VCaP (cell line): ENCODE data around the gene MUS81.

Source experiments
- H3K27ac ChIP-seq: fragments of 450-650 bp; 2 replicates; pipeline ENCODE4 v1.5.1; 2017
- TF ChIP-seq, protein P1 (sequence below): fragments of 450-650 bp; conservative IDR thresholded peaks from 2 replicates; pipeline ENCODE4 v1.5.1; 2017; ENCODE audit warnings: mild to moderate bottlenecking, moderate library complexity

Gene MUS81

DNA sequence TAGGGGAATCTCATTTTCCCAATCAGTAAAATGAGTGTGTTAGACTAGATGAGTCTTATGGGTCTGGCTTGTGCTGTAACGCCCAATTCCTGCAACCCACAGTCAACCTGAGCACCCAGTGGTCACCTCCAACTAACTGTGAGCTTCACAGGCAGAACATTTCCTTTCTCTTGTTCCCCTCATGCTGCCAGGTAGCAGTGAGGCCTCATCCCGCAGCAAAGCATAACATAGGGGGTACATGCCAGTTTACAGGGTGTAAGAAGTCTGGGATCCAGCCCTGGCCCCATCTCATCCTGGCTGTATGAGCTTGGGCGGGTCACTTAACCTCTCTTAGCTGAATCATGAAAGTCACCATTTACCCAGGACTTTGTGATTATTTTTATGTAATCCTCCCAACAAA is 8.7 kb downstream of the MUS81 start:
- TF ChIP-seq, protein P1, sequence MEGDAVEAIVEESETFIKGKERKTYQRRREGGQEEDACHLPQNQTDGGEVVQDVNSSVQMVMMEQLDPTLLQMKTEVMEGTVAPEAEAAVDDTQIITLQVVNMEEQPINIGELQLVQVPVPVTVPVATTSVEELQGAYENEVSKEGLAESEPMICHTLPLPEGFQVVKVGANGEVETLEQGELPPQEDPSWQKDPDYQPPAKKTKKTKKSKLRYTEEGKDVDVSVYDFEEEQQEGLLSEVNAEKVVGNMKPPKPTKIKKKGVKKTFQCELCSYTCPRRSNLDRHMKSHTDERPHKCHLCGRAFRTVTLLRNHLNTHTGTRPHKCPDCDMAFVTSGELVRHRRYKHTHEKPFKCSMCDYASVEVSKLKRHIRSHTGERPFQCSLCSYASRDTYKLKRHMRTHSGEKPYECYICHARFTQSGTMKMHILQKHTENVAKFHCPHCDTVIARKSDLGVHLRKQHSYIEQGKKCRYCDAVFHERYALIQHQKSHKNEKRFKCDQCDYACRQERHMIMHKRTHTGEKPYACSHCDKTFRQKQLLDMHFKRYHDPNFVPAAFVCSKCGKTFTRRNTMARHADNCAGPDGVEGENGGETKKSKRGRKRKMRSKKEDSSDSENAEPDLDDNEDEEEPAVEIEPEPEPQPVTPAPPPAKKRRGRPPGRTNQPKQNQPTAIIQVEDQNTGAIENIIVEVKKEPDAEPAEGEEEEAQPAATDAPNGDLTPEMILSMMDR, result no peak
- no peak overlapping the region for H3K27ac ChIP-seq

GRCh38 chr11:65869643-65870306 is 9.5 kb downstream of the MUS81 start:
- TF ChIP-seq, protein P1, result no peak
- no peak overlapping the region; the same call in 1 of the 2 replicates for H3K27ac ChIP-seq

DNA sequence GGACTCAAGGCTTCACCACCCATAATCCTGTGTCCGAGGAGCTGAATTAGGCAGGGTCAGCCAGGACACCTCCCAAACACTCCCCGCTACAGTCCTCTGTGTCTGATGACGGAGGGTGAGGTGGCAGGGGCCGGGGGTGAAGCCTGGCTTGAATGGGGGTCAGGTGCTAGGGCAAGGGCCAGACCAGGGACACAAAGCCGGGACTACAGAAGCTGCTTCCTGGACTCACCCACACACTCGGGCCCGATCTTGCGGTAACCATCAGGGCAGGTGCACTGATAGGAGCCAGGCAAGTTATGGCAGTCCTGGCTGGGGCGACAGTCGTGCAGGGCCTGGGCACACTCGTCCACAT is 10.1 kb downstream of the MUS81 start:
- peak overlapping the region; percentile 4; the same call in 1 of the 2 replicates for H3K27ac ChIP-seq
- TF ChIP-seq, protein P1, result no peak

DNA sequence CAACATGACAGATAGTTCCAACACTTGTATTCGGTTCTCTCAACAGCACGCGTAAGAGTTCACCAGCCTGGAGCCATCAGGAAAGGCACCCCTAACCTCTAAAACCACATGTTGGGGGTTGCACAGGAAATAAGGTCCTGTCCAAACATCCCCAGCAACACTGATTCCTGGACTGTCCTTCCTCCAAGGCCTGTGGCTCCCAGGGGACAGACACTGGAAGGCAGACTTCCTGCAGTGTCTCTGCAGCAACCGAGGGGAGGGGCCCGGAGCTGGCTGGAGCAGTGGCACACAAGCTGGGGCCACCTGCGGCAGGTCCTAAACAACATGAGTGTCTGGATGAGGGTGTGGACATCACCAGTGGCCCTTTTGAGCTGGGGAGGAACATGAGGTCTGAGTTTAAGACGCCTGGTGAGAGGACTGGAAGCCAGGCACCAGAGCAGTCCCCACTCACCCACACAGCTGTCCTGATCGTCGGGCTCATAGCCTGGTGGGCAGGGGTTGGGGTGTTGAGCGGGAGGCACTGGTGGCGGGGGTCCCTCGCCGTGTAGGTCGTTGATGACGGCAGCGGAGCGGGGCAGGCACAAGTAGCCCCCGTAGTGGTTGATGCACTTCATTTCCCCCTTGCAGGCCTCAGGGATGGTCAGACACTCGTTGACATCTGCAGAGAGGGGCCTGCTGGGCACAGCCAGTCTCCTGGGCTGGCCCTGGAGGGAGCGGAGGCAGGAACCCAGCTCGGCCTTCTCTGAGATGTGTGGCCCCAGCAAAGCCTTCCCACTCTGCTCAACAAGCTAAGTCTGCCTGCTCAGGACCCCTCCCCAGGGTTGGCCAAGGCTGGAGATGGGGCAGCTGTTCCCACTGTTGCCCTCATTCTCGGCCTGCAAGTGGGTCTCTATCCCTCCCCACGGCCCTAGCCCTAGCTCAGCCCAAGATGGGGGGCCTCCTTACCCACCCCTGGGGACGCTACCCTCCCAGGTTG is 10.8 kb downstream of the MUS81 start:
- TF ChIP-seq, protein P1, result no peak
- H3K27ac ChIP-seq, result peak overlapping the region; percentile 4; the same call in 1 of the 2 replicates

GRCh38 chr11:65871811-65872548 is 11.7 kb downstream of the MUS81 start:
- H3K27ac ChIP-seq, result peak overlapping the region; percentile 4; the same call in 1 of the 2 replicates
- TF ChIP-seq, protein P1, result no peak

DNA sequence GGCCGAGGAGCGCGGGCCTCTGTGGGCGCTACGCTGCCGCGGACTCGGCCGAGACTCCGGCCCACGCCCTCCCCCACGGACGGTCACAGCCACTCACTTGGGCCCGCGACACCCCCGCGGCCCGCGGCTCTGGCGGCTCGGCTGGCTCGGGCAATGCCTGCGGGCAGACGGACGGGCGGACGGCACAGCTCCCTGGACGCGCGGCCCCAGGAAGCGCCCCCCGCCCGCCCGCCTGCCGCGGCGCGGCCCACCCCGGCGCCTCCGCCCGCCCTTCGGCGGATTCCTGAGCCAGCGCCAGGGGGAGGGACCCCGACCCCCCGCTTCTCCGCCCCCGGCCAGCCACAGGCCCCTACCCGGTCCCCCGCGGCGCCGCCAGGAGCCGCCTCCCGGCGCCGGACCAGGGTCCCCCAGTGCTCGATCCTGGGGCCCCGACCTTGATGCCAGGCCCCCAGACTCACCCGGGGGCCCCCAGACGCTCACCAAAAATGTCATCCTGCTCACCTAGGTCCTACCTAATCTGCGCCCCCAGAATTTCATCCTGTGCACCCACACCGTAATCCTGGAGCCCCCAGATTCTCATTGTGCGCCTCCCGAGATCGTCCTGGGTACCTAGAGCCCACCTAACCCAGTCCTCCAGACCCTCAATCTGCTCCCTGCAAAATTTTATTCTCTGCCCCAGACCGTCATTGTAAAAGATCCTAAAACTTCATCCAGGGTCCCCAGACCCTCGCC is 12.5 kb downstream of the MUS81 start, which contains the start of gene EFEMP2:
EFEMP2 (minus strand) TSS at position 215 of the 732 bp plus-strand sequence. CDS start 446 bp downstream, outside the sequence.
- H3K27ac ChIP-seq, result peak within 1 kb of the TSS; percentile 72
- TF ChIP-seq, protein P1, result no peak
